ENCODE measurements around the gene MCHR2. TPM values are rescaled to one million over a fixed set of nuclear protein-coding genes. Genes with fewer than 3 reads are reported as not detected.

The MCHR2 gene
- total RNA-seq, 1 experiment from 2014 or later: not detected

DNA sequence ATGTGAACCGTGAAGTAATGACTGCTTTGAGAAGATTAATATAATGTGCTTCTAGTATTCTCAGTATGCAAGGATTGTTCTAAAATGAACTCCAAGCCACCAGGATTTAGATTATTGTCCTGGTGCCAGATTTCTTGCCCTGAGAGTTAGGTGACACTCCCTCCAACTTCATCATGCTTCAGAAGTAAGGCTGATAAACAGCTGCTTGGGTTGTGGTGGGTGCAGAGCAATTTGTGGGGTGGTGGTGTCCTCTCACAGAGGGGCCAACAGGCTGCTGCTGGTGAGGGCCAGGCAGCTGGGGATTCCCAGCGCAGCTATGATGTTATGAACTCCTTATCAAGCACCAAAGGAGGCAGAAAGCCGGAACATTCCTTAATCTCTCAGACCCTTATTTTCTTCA lies 114.6 kb downstream of the MCHR2 start:
- H3K4me1 Mint-ChIP-seq (ENCODE audit: low read depth, unreplicated experiment): no peaks in the 10 kb centered on the region
- ChIA-PET CTCF (no interaction called here), POLR2A (no interaction called here)
- Histone ChIP-seq H3K4me1 (no peaks in the 10 kb centered on the region; the same call in 1 of the 2 replicates), H3K9me3 (no peaks in the 10 kb centered on the region), H3K36me3 (ENCODE audit: control insufficient read depth, insufficient read depth, low read length) (no peaks in the 10 kb centered on the region), H3K4me3 (ENCODE audit: low read depth, low read length) (no peak overlapping the region), H3K27me3 (replicated peaks; ENCODE audit: control insufficient read depth, insufficient read depth, low read length) (no peaks in the 10 kb centered on the region)
- no TSS peak for BruUV-seq (replicated peaks)
- no peaks in the 10 kb centered on the region for H3K36me3 Mint-ChIP-seq (ENCODE audit: insufficient read depth, unreplicated experiment)
- H3K4me3 Mint-ChIP-seq (ENCODE audit: unreplicated experiment): no peak overlapping the region
- H3K27ac Mint-ChIP-seq (ENCODE audit: unreplicated experiment): no peak overlapping the region
- H3K27me3 Mint-ChIP-seq (ENCODE audit: insufficient read depth, unreplicated experiment): peaks cover 17% of the 10 kb centered on the region
- DNase-seq: no peak
- TF ChIP-seq, protein P1, sequence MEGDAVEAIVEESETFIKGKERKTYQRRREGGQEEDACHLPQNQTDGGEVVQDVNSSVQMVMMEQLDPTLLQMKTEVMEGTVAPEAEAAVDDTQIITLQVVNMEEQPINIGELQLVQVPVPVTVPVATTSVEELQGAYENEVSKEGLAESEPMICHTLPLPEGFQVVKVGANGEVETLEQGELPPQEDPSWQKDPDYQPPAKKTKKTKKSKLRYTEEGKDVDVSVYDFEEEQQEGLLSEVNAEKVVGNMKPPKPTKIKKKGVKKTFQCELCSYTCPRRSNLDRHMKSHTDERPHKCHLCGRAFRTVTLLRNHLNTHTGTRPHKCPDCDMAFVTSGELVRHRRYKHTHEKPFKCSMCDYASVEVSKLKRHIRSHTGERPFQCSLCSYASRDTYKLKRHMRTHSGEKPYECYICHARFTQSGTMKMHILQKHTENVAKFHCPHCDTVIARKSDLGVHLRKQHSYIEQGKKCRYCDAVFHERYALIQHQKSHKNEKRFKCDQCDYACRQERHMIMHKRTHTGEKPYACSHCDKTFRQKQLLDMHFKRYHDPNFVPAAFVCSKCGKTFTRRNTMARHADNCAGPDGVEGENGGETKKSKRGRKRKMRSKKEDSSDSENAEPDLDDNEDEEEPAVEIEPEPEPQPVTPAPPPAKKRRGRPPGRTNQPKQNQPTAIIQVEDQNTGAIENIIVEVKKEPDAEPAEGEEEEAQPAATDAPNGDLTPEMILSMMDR (IDR thresholded peaks at IDR 0.05; ENCODE audit: insufficient read depth in 1 of 2, low read depth in 1 of 2, low read length in 1 of 2, severe bottlenecking in 1 of 2, unreplicated experiment in 1 of 2): no peak
- H3K9me3 Mint-ChIP-seq (ENCODE audit: unreplicated experiment): no peaks in the 10 kb centered on the region
- intact Hi-C loops (cut with micrococcal nuclease; ENCODE audit: unreplicated experiment): no loop called here

DNA sequence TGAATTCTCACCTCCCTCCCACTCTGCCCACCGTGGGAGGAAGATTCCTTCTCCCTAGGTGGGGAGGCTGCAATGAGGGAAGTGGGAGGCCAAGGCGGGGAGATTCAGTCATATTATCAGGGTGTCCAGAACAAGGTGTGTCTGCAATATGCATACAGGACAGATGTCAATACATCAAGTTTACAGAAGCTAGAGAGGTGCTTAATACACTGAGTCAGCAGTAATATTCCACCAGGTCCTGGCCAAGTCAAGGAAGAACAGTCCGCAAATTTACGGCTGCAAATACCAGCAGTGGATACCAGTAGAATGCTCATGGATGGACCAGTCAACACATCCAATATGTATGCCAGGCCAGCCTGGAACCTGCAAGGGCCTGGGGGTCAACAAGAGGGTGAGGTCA lies 119.0 kb downstream of the MCHR2 start:
- Mint-ChIP-seq H3K4me1 (ENCODE audit: low read depth, unreplicated experiment) (no peaks in the 10 kb centered on the region), H3K4me3 (ENCODE audit: unreplicated experiment) (no peak overlapping the region), H3K9me3 (ENCODE audit: unreplicated experiment) (no peaks in the 10 kb centered on the region), H3K27me3 (ENCODE audit: insufficient read depth, unreplicated experiment) (peaks cover 26% of the 10 kb centered on the region), H3K27ac (ENCODE audit: unreplicated experiment) (no peak overlapping the region), H3K36me3 (ENCODE audit: insufficient read depth, unreplicated experiment) (no peaks in the 10 kb centered on the region)
- TF ChIP-seq, protein P1 (IDR thresholded peaks at IDR 0.05; ENCODE audit: insufficient read depth in 1 of 2, low read depth in 1 of 2, low read length in 1 of 2, severe bottlenecking in 1 of 2, unreplicated experiment in 1 of 2): no peak
- ChIA-PET CTCF (no interaction called here), POLR2A (no interaction called here)
- BruUV-seq (replicated peaks): no TSS peak
- DNase-seq: no peak
- Histone ChIP-seq H3K4me1 (no peaks in the 10 kb centered on the region), H3K27me3 (replicated peaks; ENCODE audit: control insufficient read depth, insufficient read depth, low read length) (no peaks in the 10 kb centered on the region), H3K36me3 (ENCODE audit: control insufficient read depth, insufficient read depth, low read length) (no peaks in the 10 kb centered on the region), H3K9me3 (no peaks in the 10 kb centered on the region), H3K4me3 (ENCODE audit: low read depth, low read length) (no peak overlapping the region)
- intact Hi-C loops (cut with micrococcal nuclease; ENCODE audit: unreplicated experiment): no loop called here

DNA sequence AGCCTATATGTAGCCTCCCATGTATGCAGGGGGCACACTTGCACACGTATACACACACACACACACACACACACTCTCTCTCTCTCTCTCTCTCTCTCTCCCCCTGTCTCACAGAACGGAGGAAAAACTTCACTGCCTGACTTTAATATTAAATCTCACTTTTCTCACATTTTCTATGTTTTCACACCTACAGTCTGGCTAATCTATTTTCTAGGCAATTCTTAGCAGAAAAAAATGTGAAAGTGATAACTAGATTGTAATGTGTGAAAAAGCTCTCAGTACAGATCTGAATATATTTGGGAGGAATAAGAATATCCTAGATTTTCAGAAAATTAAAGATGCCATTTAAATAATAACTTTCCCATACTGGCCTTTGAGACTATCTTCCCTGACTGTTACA lies 120.9 kb downstream of the MCHR2 start:
- TF ChIP-seq, protein P1 (IDR thresholded peaks at IDR 0.05; ENCODE audit: insufficient read depth in 1 of 2, low read depth in 1 of 2, low read length in 1 of 2, severe bottlenecking in 1 of 2, unreplicated experiment in 1 of 2): no peak
- no peak overlapping the region for H3K27ac Mint-ChIP-seq (ENCODE audit: unreplicated experiment)
- intact Hi-C loops (cut with micrococcal nuclease; ENCODE audit: unreplicated experiment): no loop called here
- Histone ChIP-seq H3K4me3 (ENCODE audit: low read depth, low read length) (no peak overlapping the region), H3K4me1 (no peaks in the 10 kb centered on the region), H3K9me3 (no peaks in the 10 kb centered on the region), H3K27me3 (replicated peaks; ENCODE audit: control insufficient read depth, insufficient read depth, low read length) (peaks cover 2% of the 10 kb centered on the region; the same call in 1 of the 2 replicates), H3K36me3 (ENCODE audit: control insufficient read depth, insufficient read depth, low read length) (no peaks in the 10 kb centered on the region)
- H3K9me3 Mint-ChIP-seq (ENCODE audit: unreplicated experiment): no peaks in the 10 kb centered on the region
- H3K4me3 Mint-ChIP-seq (ENCODE audit: unreplicated experiment): no peak overlapping the region
- ChIA-PET POLR2A (no interaction called here), CTCF (no interaction called here)
- DNase-seq: no peak
- H3K4me1 Mint-ChIP-seq (ENCODE audit: low read depth, unreplicated experiment): no peaks in the 10 kb centered on the region
- H3K36me3 Mint-ChIP-seq (ENCODE audit: insufficient read depth, unreplicated experiment): no peaks in the 10 kb centered on the region
- H3K27me3 Mint-ChIP-seq (ENCODE audit: insufficient read depth, unreplicated experiment): peaks cover 26% of the 10 kb centered on the region
- no TSS peak for BruUV-seq (replicated peaks)

Data from Caco-2 (cell line).